ENCODE results near the gene MAP1LC3B.
"Not testable (repeated sequence)": the region's sequence is repeated elsewhere in the genome, so short reads cannot be mapped to it uniquely, and the experiment has no call there.

Gene MAP1LC3B

DNA sequence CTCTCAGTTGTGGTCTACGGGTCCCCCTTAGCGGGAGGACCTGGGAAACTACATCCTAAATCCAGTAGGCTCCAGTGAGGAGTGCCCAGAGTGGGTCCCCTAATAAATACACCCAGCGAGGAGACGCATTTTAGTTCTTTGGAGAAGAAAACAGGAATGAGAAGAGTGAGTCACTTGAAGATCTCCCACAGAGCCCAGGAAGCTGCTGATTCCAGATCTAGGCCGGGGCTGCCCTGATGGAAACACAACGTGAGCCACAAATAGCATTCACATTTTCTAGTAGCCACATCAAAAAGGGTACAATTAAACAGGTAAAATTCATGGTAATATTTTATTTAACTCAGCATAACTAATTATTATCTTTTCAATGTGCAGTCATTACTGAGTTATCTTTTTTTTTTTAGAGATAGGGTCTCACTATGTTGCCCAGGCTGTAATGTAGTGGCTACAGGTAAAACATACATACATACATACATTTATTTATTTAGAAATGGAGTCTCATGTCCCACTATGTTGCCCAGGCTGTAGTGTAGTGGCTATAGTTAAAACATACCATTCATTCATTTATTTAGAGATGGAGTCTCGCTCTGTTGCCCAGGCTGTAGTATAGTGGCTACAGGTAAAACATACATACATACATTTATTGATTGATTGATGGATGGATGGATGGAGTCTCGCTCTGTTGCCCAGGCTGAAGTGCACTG is 30.1 kb upstream of the MAP1LC3B start:
- WGBS = 94% methylated on average over 7 of the region's 8 CpGs
- Histone ChIP-seq H3K4me3 (ENCODE audit: low read length) (no peak overlapping the region), H3K27me3 (ENCODE audit: insufficient read depth, low read length) (no peaks in the 10 kb centered on the region), H3K9ac (ENCODE audit: low read depth, low read length) (no peak overlapping the region), H3K9me3 (ENCODE audit: insufficient read depth, low read depth, low read length) (no peaks in the 10 kb centered on the region), H3K27ac (ENCODE audit: low read depth, low read length) (no peak overlapping the region), H3K4me1 (ENCODE audit: insufficient read depth, low read length) (no peaks in the 10 kb centered on the region), H3K36me3 (ENCODE audit: insufficient read depth, low read length) (peaks cover 36% of the 10 kb centered on the region)

DNA sequence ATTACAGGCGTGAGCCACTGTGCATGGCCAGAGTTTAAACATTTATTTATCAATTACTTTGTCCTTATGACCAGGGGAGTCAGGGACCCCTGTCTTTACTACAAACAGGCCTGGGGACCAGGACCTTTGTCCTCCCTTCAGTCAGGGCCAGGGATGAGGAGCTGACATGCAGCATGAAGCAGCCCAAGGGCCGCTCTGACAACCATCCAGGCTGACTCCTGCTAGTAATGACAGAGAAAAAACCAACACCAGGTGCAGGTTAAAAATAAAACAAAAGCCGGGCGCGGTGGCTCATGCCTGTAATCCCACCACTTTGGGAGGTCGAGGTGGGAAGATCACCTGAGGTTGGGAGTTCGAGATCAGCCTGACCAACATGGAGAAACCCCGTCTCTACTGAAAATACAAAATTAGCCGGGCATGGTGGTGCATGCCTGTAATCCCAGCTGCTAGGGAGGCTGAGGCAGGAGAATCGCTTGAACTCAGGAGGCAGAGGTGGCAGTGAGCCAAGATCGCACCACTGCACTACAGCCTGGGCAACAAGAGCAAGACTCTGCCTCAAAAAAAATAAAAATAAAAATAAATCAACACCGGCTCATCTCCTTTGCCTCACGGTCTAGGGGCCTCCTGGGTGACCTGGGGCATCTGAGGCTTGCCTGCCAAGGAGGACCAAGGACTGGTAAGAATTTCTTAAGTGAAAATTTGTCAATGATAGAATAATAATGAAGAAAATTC is 29.1 kb upstream of the MAP1LC3B start:
- not testable (repeated sequence) for H3K27me3 ChIP-seq (ENCODE audit: insufficient read depth, low read length); H3K4me1 ChIP-seq (ENCODE audit: insufficient read depth, low read length); H3K9me3 ChIP-seq (ENCODE audit: insufficient read depth, low read depth, low read length); H3K4me3 ChIP-seq (ENCODE audit: low read length); H3K9ac ChIP-seq (ENCODE audit: low read depth, low read length); H3K27ac ChIP-seq (ENCODE audit: low read depth, low read length)
- WGBS = 98% methylated on average over 13 of the region's 13 CpGs
- peaks cover 35% of the 10 kb centered on the region for H3K36me3 ChIP-seq (ENCODE audit: insufficient read depth, low read length)

GRCh38 chr16:87363771-87364455 is 28.2 kb upstream of the MAP1LC3B start:
- WGBS = 92% methylated on average over 13 of the region's 17 CpGs
- H3K9ac ChIP-seq (ENCODE audit: low read depth, low read length) = no peak overlapping the region
- H3K4me3 ChIP-seq (ENCODE audit: low read length) = no peak overlapping the region
- no peaks in the 10 kb centered on the region for H3K27me3 ChIP-seq (ENCODE audit: insufficient read depth, low read length)
- no peaks in the 10 kb centered on the region for H3K4me1 ChIP-seq (ENCODE audit: insufficient read depth, low read length)
- H3K27ac ChIP-seq (ENCODE audit: low read depth, low read length) = no peak overlapping the region
- H3K36me3 ChIP-seq (ENCODE audit: insufficient read depth, low read length) = peaks cover 27% of the 10 kb centered on the region
- no peaks in the 10 kb centered on the region for H3K9me3 ChIP-seq (ENCODE audit: insufficient read depth, low read depth, low read length)

DNA sequence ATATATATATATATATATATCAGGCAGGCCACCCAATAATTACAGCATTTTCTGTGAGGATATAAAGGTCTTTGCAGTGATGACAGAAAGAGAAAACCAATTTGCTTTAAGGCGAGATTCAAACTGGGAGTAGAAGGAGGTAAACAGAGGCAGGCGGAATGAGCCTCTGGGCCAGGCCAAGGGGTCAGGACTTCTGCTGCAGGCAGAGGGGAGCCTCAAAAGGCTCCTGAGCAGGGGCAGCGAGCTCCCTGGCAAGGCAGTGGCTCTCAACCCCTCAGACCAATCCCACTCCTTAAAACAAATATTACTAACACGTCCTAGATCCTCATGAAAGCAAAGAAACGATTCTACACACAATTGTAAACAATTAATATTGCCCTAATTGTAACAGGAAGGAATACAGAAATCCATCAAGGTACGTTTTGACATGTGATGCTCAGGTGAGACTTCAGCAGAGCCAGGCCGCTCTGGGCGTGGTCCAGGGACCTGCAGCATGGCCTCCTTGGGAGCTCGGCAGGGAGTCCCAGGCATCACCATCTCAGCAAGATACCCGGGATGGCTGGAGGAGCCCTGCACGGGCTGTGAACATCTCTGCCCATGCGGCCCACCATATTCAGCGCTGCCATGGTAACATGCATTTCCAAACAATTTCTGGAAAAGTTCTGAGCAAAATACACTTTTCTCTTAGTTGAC is 27.0 kb upstream of the MAP1LC3B start:
- H3K27me3 ChIP-seq (ENCODE audit: insufficient read depth, low read length) = no peaks in the 10 kb centered on the region
- H3K36me3 ChIP-seq (ENCODE audit: insufficient read depth, low read length) = peaks cover 16% of the 10 kb centered on the region
- no peak overlapping the region for H3K9ac ChIP-seq (ENCODE audit: low read depth, low read length)
- no peaks in the 10 kb centered on the region for H3K9me3 ChIP-seq (ENCODE audit: insufficient read depth, low read depth, low read length)
- H3K4me1 ChIP-seq (ENCODE audit: insufficient read depth, low read length) = no peaks in the 10 kb centered on the region
- 94% methylated on average over 13 of the region's 13 CpGs for WGBS
- no peak overlapping the region for H3K27ac ChIP-seq (ENCODE audit: low read depth, low read length)
- no peak overlapping the region for H3K4me3 ChIP-seq (ENCODE audit: low read length)

DNA sequence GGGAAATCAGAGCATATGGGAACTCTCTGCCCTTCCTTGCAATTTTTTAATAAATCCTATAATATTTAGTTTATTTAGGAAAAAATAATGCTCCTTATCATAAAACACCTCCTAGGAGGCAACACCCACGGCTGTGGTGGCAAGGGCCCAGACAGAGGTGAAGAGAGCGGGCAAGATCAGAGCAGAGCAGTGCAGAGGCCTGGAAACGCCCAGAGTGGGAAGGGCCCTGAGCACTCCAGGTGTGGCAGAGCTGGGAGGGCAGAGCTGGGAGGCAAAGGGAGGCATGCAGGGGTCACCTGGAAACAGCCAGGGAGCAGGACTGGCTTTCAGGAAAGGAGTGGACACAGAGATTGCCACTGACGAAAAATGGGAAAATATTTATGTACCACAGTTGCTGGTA is 25.8 kb upstream of the MAP1LC3B start:
- H3K36me3 ChIP-seq (ENCODE audit: insufficient read depth, low read length) = peaks cover 15% of the 10 kb centered on the region
- H3K27ac ChIP-seq (ENCODE audit: low read depth, low read length) = no peak overlapping the region
- H3K27me3 ChIP-seq (ENCODE audit: insufficient read depth, low read length) = no peaks in the 10 kb centered on the region
- no peak overlapping the region for H3K4me3 ChIP-seq (ENCODE audit: low read length)
- H3K9me3 ChIP-seq (ENCODE audit: insufficient read depth, low read depth, low read length) = no peaks in the 10 kb centered on the region
- H3K4me1 ChIP-seq (ENCODE audit: insufficient read depth, low read length) = peaks cover 2% of the 10 kb centered on the region; the same call in 1 of the 2 replicates
- 93% methylated on average over 4 of the region's 4 CpGs for WGBS
- no peak overlapping the region for H3K9ac ChIP-seq (ENCODE audit: low read depth, low read length)

DNA sequence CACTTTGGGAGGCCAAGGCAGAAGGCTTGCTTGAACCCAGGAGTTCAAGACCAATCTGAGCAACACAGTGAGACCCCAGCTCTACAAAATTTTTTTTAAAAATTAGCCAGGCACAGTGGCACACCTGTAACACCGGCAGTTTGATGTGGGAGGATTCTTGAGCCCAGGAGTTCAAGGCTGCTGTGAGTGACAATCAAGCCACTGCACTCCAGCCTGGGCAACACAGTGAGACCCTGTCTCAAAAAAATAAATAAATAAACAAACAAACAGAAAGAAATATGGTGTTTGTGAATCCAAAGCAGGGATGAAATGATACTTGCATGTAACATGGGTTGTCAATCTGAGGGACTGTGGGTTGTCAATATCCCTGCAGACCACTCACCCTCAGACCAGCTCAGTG is 25.2 kb upstream of the MAP1LC3B start:
- no peak overlapping the region for H3K4me3 ChIP-seq (ENCODE audit: low read length)
- no peak overlapping the region for H3K27ac ChIP-seq (ENCODE audit: low read depth, low read length)
- H3K4me1 ChIP-seq (ENCODE audit: insufficient read depth, low read length) = peaks cover 5% of the 10 kb centered on the region; the same call in 1 of the 2 replicates
- H3K36me3 ChIP-seq (ENCODE audit: insufficient read depth, low read length) = peaks cover 10% of the 10 kb centered on the region
- no peak overlapping the region for H3K9ac ChIP-seq (ENCODE audit: low read depth, low read length)
- no peaks in the 10 kb centered on the region for H3K27me3 ChIP-seq (ENCODE audit: insufficient read depth, low read length)
- H3K9me3 ChIP-seq (ENCODE audit: insufficient read depth, low read depth, low read length) = no peaks in the 10 kb centered on the region
- WGBS = 95% methylated on average over 1 of the region's 1 CpG

- H3K9me3 ChIP-seq (ENCODE audit: insufficient read depth, low read depth, low read length) = no peaks in the 10 kb centered on the region
- no peaks in the 10 kb centered on the region for H3K27me3 ChIP-seq (ENCODE audit: insufficient read depth, low read length)
- peaks cover 5% of the 10 kb centered on the region; the same call in 1 of the 2 replicates for H3K4me1 ChIP-seq (ENCODE audit: insufficient read depth, low read length)
- H3K4me3 ChIP-seq (ENCODE audit: low read length) = no peak overlapping the region
- WGBS = 93% methylated on average over 9 of the region's 9 CpGs
- H3K9ac ChIP-seq (ENCODE audit: low read depth, low read length) = no peak overlapping the region
- no peak overlapping the region for H3K27ac ChIP-seq (ENCODE audit: low read depth, low read length)
- H3K36me3 ChIP-seq (ENCODE audit: insufficient read depth, low read length) = peaks cover 5% of the 10 kb centered on the region; the same call in 1 of the 2 replicates
Measured at GRCh38 chr16:87367529-87367928, 24.6 kb upstream of the MAP1LC3B start.

DNA sequence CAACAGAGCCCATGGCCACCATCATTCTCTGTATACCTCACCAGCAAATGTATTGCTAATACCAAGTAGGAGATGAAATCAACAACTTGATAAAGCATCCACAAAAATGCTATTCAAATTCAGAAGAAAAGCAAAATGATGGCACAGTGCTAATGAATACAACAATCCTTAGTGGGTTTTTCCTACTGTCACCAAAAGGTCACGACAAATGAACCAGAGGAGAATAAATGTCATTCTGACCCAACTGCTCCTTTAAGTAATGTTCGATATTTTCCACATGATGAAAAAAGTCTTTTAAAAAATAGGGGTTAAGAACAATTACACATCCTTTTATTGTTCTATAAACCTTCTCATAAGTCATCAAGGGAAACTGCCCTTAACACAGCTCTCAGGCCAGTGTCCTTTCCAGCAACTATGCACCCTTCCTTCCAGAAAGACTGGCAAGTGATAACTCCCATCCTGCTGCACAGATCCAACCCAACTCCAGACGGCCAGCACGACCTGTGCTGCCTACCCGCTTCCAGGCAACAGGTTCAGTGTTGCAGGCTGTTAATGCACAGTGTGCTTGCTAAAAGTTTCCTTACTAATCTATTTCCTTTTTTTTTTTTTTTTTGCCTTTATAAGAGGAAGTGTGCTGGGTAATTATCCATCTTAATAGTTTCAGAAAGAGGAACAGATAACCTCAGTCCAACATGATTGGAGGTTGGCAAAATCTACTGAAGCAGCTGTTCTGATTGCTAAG is 23.9 kb upstream of the MAP1LC3B start:
- 95% methylated on average over 4 of the region's 5 CpGs for WGBS
- Histone ChIP-seq H3K4me3 (ENCODE audit: low read length) (no peak overlapping the region), H3K36me3 (ENCODE audit: insufficient read depth, low read length) (peaks cover 5% of the 10 kb centered on the region; the same call in 1 of the 2 replicates), H3K9me3 (ENCODE audit: insufficient read depth, low read depth, low read length) (no peaks in the 10 kb centered on the region), H3K27ac (ENCODE audit: low read depth, low read length) (no peak overlapping the region), H3K4me1 (ENCODE audit: insufficient read depth, low read length) (peaks cover 5% of the 10 kb centered on the region; the same call in 1 of the 2 replicates), H3K9ac (ENCODE audit: low read depth, low read length) (no peak overlapping the region), H3K27me3 (ENCODE audit: insufficient read depth, low read length) (no peaks in the 10 kb centered on the region)

GRCh38 chr16:87369117-87369765 is 22.9 kb upstream of the MAP1LC3B start:
- 85% methylated on average over 14 of the region's 14 CpGs for WGBS
- Histone ChIP-seq H3K4me3 (ENCODE audit: low read length) (no peak overlapping the region), H3K9ac (ENCODE audit: low read depth, low read length) (no peak overlapping the region), H3K4me1 (ENCODE audit: insufficient read depth, low read length) (peaks cover 5% of the 10 kb centered on the region; the same call in 1 of the 2 replicates), H3K27ac (ENCODE audit: low read depth, low read length) (no peak overlapping the region), H3K36me3 (ENCODE audit: insufficient read depth, low read length) (peaks cover 5% of the 10 kb centered on the region; the same call in 1 of the 2 replicates), H3K9me3 (ENCODE audit: insufficient read depth, low read depth, low read length) (no peaks in the 10 kb centered on the region), H3K27me3 (ENCODE audit: insufficient read depth, low read length) (no peaks in the 10 kb centered on the region)

All from HUES64 (cell line).